HG03571 (cell line): Measurements from ENCODE around the gene FBXO17.

ENCODE experiments used
- ATAC-seq: cut with Tn5 transposase; IDR thresholded peaks from one replicate; pipeline ENCODE4 v1.9.1; 2021; ENCODE audit not compliant: unreplicated experiment

FBXO17 gene

DNA sequence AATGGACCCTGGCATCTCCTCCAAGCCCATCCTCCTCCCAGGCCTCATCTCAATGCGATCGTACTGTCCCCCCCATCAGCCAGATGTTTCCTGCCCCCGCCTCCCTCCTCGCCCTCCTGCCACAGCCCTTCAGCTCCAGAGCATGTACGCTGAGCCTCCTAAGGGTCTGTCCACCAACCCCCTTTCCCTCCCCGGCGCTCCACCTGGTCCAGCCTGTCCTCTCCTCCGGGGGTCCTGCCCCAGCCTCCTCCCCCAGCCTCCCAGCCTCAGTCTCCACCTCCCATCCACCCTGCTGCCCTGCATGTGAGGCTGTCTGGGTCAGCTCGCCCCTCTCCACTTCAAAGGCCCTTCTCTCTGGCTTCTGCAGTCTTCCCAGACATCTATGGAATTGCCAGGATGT is 80.6 kb downstream of the FBXO17 start:
- no peak for ATAC-seq

GRCh38 chr19:38893341-38893771 is 82.2 kb downstream of the FBXO17 start:
- no peak for ATAC-seq

DNA sequence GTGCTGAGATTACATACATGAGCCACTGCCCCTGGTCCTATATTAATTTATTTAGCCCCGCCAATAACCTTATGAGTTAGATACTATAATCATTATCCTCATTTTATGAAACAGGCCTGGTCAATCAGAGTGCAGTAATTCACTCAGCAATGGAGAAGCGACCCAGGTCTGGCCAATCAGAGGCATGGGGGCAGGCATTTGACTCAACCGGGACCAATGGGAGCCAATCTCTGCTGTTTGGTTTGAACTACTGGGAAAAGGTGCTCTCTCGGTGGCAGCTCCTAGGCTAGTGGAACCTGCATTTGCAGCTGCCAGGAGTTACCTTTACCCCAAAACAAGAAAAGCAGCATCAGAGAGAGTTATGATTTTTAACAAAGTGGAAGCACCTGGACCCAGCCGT is 82.7 kb downstream of the FBXO17 start:
- ATAC-seq = no peak

DNA sequence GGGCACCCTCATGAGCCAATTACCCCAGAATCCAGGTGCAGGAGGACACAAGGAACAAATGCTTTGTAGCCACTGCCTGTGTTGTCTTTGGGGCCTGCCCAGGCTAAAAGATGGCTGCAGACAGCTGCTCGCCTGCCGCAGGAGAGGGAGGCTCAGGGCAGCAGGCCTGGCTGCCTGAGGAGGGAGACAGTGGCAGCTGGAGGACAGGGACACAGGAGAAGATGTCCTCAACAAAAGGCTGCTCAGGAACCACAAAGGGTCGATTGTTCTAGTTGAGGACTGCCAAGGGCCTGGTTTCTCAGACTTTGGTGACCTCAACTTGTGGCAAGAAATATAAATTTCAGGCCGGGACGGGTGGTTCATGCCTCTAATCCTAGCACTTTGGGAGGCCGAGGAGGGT is 83.8 kb downstream of the FBXO17 start:
- ATAC-seq = no peak
